HCT116 (cell line): ENCODE measurements around the gene TGM1.

Source experiments
- EGR1 ChIP-seq: IDR thresholded peaks from 2 replicates; pipeline ENCODE4 v1.6.1; 2012; ENCODE audit warnings: low read depth
- EZH2 ChIP-seq: fragments of 200-600 bp; sonication (generic); IDR thresholded peaks from 2 replicates; pipeline ENCODE4 v1.6.1; 2017; ENCODE audit warnings: antibody characterized with exemption, mixed run types
- EZH2phosphoT487 ChIP-seq: fragments of 200-600 bp; IDR thresholded peaks from 2 replicates; pipeline ENCODE4 v1.6.1; 2018; ENCODE audit warnings: antibody characterized with exemption, borderline replicate concordance
- POLR2A ChIP-seq: IDR thresholded peaks from 2 replicates; pipeline ENCODE4 v1.7.0; 2011; ENCODE audit warnings: borderline replicate concordance; ENCODE audit not compliant: insufficient read depth, insufficient read length; ENCODE audit errors: extremely low read depth
- POLR2AphosphoS5 ChIP-seq: IDR thresholded peaks from 2 replicates; pipeline ENCODE4 v1.6.1; 2011; ENCODE audit warnings: mild to moderate bottlenecking, low read depth, low read length, moderate library complexity
- RAD21 ChIP-seq: IDR thresholded peaks from 2 replicates; pipeline ENCODE4 v1.6.1; 2012; ENCODE audit warnings: low read depth, mild to moderate bottlenecking
- SRF ChIP-seq: IDR thresholded peaks from 2 replicates; pipeline ENCODE4 v1.6.1; 2012; ENCODE audit warnings: low read depth
- ZNF274 ChIP-seq: fragments of 200-500 bp; sonication (Bioruptor generic); IDR thresholded peaks from 2 replicates; pipeline ENCODE4 v1.6.1; 2014; ENCODE audit warnings: mild to moderate bottlenecking, low read depth, low read length, inconsistent platforms
- TF ChIP-seq, protein P1 (sequence below): IDR thresholded peaks from 2 replicates; pipeline ENCODE4 v1.6.1; 2012
- TF ChIP-seq, protein P2 (sequence below), 3 experiments: fragments of 200-600 bp in 1 of 3; sonication (generic) in 1 of 3; IDR thresholded peaks in 2 of 3; conservative IDR thresholded peaks in 1 of 3; 2 replicates each; pipeline ENCODE4 v1.5.1; 2012 to 2017; ENCODE audit warnings: low read depth in 2 of 3, low read length in 2 of 3, antibody characterized with exemption in 1 of 3, borderline replicate concordance in 1 of 3, control low read depth in 1 of 3, mild to moderate bottlenecking in 1 of 3, mixed read lengths in 1 of 3, mixed run types in 1 of 3, moderate library complexity in 1 of 3; ENCODE audit not compliant: insufficient read depth in 1 of 3
- TF ChIP-seq, protein P3 (sequence below): IDR thresholded peaks from 2 replicates; pipeline ENCODE4 v1.6.1; 2012; ENCODE audit warnings: low read depth

DNA sequence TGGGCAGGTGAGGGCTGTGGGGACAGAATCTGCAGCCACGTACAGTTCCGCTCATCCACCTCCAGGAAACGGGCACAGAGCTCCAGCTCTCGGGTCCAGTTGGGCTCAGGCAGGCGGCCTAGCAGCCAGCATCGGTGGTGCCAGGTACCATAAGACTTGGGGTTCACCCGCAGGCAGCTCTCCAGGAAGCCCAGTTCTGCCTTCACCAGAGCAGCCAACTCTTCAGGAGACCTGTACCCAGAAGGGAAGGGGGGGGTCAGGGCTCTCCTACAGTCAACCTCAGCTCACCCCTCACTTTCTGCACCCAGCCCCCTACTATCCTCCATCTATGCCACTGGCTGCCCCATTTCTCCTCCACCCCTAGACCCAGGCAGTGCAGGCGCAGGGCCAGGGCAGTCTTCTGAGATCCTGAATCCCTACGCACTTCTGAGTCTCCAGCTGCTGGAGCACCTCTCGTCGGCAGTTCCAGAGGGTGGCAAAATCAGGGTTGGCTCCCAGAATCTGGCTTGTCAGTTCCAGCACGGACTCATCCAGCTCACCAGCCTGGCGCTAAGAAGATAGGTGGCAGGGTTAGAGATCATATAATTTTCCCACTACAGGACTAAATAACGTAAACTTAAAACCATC is 7.0 kb upstream of the TGM1 start:
- TF ChIP-seq, protein P1, sequence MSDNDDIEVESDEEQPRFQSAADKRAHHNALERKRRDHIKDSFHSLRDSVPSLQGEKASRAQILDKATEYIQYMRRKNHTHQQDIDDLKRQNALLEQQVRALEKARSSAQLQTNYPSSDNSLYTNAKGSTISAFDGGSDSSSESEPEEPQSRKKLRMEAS: no peak
- TF ChIP-seq SRF (no peak), EZH2phosphoT487 (no peak), POLR2AphosphoS5 (no peak), EGR1 (no peak), POLR2A (no peak), EZH2 (no peak), ZNF274 (no peak), RAD21 (no peak)
- TF ChIP-seq, protein P2, sequence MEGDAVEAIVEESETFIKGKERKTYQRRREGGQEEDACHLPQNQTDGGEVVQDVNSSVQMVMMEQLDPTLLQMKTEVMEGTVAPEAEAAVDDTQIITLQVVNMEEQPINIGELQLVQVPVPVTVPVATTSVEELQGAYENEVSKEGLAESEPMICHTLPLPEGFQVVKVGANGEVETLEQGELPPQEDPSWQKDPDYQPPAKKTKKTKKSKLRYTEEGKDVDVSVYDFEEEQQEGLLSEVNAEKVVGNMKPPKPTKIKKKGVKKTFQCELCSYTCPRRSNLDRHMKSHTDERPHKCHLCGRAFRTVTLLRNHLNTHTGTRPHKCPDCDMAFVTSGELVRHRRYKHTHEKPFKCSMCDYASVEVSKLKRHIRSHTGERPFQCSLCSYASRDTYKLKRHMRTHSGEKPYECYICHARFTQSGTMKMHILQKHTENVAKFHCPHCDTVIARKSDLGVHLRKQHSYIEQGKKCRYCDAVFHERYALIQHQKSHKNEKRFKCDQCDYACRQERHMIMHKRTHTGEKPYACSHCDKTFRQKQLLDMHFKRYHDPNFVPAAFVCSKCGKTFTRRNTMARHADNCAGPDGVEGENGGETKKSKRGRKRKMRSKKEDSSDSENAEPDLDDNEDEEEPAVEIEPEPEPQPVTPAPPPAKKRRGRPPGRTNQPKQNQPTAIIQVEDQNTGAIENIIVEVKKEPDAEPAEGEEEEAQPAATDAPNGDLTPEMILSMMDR (IDR thresholded peaks at IDR 0.05 in 2 of 3, conservative IDR thresholded peaks at IDR 0.05 in 1 of 3; ENCODE audit: borderline replicate concordance in 1 of 3, insufficient read depth in 1 of 3, low read depth in 2 of 3, low read length in 2 of 3): no peak
- TF ChIP-seq, protein P3, sequence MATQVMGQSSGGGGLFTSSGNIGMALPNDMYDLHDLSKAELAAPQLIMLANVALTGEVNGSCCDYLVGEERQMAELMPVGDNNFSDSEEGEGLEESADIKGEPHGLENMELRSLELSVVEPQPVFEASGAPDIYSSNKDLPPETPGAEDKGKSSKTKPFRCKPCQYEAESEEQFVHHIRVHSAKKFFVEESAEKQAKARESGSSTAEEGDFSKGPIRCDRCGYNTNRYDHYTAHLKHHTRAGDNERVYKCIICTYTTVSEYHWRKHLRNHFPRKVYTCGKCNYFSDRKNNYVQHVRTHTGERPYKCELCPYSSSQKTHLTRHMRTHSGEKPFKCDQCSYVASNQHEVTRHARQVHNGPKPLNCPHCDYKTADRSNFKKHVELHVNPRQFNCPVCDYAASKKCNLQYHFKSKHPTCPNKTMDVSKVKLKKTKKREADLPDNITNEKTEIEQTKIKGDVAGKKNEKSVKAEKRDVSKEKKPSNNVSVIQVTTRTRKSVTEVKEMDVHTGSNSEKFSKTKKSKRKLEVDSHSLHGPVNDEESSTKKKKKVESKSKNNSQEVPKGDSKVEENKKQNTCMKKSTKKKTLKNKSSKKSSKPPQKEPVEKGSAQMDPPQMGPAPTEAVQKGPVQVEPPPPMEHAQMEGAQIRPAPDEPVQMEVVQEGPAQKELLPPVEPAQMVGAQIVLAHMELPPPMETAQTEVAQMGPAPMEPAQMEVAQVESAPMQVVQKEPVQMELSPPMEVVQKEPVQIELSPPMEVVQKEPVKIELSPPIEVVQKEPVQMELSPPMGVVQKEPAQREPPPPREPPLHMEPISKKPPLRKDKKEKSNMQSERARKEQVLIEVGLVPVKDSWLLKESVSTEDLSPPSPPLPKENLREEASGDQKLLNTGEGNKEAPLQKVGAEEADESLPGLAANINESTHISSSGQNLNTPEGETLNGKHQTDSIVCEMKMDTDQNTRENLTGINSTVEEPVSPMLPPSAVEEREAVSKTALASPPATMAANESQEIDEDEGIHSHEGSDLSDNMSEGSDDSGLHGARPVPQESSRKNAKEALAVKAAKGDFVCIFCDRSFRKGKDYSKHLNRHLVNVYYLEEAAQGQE: no peak
